Activated CD8-positive, alpha-beta memory T cell treated with anti-CD3 and anti-CD28 coated beads, Interleukin-2, amount 50 U/mL, for 1 hour (primary cell): ENCODE measurements around the gene SUPT3H.

Source experiments
- DNase-seq: peaks from one replicate; pipeline ENCODE4 v3.0.0-alpha.2; 2020; ENCODE audit errors: extremely low read depth

SUPT3H gene

GRCh38 chr6:44842616-44843015, 535.1 kb downstream of the SUPT3H start:
- no peak for DNase-seq

- DNase-seq = no peak
These were observed 535.9 kb downstream of the SUPT3H start for GRCh38 chr6:44841829-44842228.

GRCh38 chr6:44837741-44838140, 540.0 kb downstream of the SUPT3H start:
- no peak for DNase-seq

- DNase-seq = no peak
These were observed 540.5 kb downstream of the SUPT3H start for GRCh38 chr6:44837255-44837654.

- DNase-seq = no peak
These were observed 544.5 kb downstream of the SUPT3H start for GRCh38 chr6:44833248-44833647.

GRCh38 chr6:44831002-44831610, 546.6 kb downstream of the SUPT3H start:
- DNase-seq = no peak

- DNase-seq = no peak
These were observed 547.9 kb downstream of the SUPT3H start for GRCh38 chr6:44829836-44830235.

- DNase-seq = no peak
These were observed 549.0 kb downstream of the SUPT3H start for GRCh38 chr6:44828780-44829179.

GRCh38 chr6:44826025-44826676, 551.6 kb downstream of the SUPT3H start:
- no peak for DNase-seq

- DNase-seq = no peak
These were observed 552.5 kb downstream of the SUPT3H start for GRCh38 chr6:44825273-44825672.

- DNase-seq = no peak
These were observed 553.2 kb downstream of the SUPT3H start for GRCh38 chr6:44824567-44824966.

- DNase-seq = no peak
These were observed 557.0 kb downstream of the SUPT3H start for GRCh38 chr6:44820759-44821158.

GRCh38 chr6:44820321-44820720, 557.4 kb downstream of the SUPT3H start:
- no peak for DNase-seq

GRCh38 chr6:44811456-44811855, 566.3 kb downstream of the SUPT3H start:
- no peak for DNase-seq

GRCh38 chr6:44809258-44809657, 568.5 kb downstream of the SUPT3H start:
- DNase-seq = no peak

- DNase-seq = no peak
These were observed 569.6 kb downstream of the SUPT3H start for GRCh38 chr6:44808148-44808547.

- DNase-seq = no peak
These were observed 571.1 kb downstream of the SUPT3H start for GRCh38 chr6:44806656-44807055.

- no peak for DNase-seq
These were observed 572.4 kb downstream of the SUPT3H start for GRCh38 chr6:44805238-44805846.

- no peak for DNase-seq
These were observed 573.1 kb downstream of the SUPT3H start for GRCh38 chr6:44804546-44805159.

GRCh38 chr6:44804016-44804415, 573.7 kb downstream of the SUPT3H start:
- no peak for DNase-seq

GRCh38 chr6:44800784-44801592, 576.7 kb downstream of the SUPT3H start:
- no peak for DNase-seq

GRCh38 chr6:44800171-44800783, 577.5 kb downstream of the SUPT3H start:
- no peak for DNase-seq
